PFSK-1 (cell line): Measurements from ENCODE around the gene PEAK1.

Experiments used
- FOXP2 ChIP-seq: optimal IDR thresholded peaks from 2 replicates; pipeline ENCODE3; 2011; ENCODE audit warnings: borderline replicate concordance, control low read depth, inconsistent platforms; ENCODE audit not compliant: insufficient read depth; ENCODE audit errors: extremely low read length, extremely low read depth
- POLR2AphosphoS5 ChIP-seq: IDR thresholded peaks from 2 replicates; pipeline ENCODE4 v1.6.1; 2012; ENCODE audit warnings: low read depth, mild to moderate bottlenecking, control low read depth, low read length, moderate library complexity
- SIN3A ChIP-seq: IDR thresholded peaks from 2 replicates; pipeline ENCODE4 v1.6.1; 2012; ENCODE audit warnings: mild to moderate bottlenecking, low read length, moderate library complexity, borderline replicate concordance; ENCODE audit not compliant: insufficient read depth
- TAF1 ChIP-seq: IDR thresholded peaks from 2 replicates; pipeline ENCODE4 v1.6.1; 2012; ENCODE audit warnings: low read length, control low read depth, borderline replicate concordance; ENCODE audit not compliant: insufficient read depth
- TF ChIP-seq, protein P1 (sequence below), 2 experiments: IDR thresholded peaks; 2 replicates each; pipeline versions ENCODE4 v1.6.1 to v1.8.0; 2011 to 2012; ENCODE audit warnings: low read depth in 2 of 2, low read length in 2 of 2, control low read depth in 1 of 2, inconsistent platforms in 1 of 2, mild to moderate bottlenecking in 1 of 2, moderate library complexity in 1 of 2; ENCODE audit not compliant: insufficient read depth in 1 of 2

The PEAK1 gene

GRCh38 chr15:77162872-77163633 lies 256.9 kb downstream of the PEAK1 start:
- TF ChIP-seq POLR2AphosphoS5 (no peak), TAF1 (no peak), FOXP2 (no peak), SIN3A (no peak)
- TF ChIP-seq, protein P1, sequence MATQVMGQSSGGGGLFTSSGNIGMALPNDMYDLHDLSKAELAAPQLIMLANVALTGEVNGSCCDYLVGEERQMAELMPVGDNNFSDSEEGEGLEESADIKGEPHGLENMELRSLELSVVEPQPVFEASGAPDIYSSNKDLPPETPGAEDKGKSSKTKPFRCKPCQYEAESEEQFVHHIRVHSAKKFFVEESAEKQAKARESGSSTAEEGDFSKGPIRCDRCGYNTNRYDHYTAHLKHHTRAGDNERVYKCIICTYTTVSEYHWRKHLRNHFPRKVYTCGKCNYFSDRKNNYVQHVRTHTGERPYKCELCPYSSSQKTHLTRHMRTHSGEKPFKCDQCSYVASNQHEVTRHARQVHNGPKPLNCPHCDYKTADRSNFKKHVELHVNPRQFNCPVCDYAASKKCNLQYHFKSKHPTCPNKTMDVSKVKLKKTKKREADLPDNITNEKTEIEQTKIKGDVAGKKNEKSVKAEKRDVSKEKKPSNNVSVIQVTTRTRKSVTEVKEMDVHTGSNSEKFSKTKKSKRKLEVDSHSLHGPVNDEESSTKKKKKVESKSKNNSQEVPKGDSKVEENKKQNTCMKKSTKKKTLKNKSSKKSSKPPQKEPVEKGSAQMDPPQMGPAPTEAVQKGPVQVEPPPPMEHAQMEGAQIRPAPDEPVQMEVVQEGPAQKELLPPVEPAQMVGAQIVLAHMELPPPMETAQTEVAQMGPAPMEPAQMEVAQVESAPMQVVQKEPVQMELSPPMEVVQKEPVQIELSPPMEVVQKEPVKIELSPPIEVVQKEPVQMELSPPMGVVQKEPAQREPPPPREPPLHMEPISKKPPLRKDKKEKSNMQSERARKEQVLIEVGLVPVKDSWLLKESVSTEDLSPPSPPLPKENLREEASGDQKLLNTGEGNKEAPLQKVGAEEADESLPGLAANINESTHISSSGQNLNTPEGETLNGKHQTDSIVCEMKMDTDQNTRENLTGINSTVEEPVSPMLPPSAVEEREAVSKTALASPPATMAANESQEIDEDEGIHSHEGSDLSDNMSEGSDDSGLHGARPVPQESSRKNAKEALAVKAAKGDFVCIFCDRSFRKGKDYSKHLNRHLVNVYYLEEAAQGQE (IDR thresholded peaks at IDR 0.05; ENCODE audit: insufficient read depth in 1 of 2, low read depth in 2 of 2, low read length in 2 of 2), result no peak

GRCh38 chr15:77160562-77161478 lies 259.1 kb downstream of the PEAK1 start:
- TF ChIP-seq, protein P1 (IDR thresholded peaks at IDR 0.05; ENCODE audit: insufficient read depth in 1 of 2, low read depth in 2 of 2, low read length in 2 of 2), result no peak
- no peak for TF ChIP-seq POLR2AphosphoS5
- no peak for TF ChIP-seq SIN3A
- no peak for TF ChIP-seq TAF1
- no peak for TF ChIP-seq FOXP2

DNA sequence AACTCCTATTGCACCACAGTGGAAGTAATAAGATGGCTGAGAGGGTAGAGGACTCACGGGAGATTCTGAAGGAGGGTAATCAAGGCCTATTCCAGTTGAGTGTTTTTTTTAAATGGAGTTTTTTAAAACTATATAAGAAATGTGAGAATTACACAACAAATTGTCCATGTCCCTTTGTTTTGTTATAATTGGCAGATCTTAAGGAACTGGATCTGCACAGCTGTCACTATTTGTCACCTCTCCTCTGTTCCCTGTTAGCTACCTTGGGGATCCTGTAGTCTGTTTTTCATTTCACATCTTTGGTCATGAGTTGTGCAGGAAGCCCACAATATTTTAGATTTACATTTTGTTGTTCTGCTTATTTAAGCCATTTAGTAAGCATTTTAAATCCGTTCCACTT lies 271.7 kb downstream of the PEAK1 start:
- TF ChIP-seq FOXP2, result no peak
- TF ChIP-seq, protein P1 (IDR thresholded peaks at IDR 0.05; ENCODE audit: insufficient read depth in 1 of 2, low read depth in 2 of 2, low read length in 2 of 2), result no peak
- no peak for TF ChIP-seq TAF1
- no peak for TF ChIP-seq POLR2AphosphoS5
- no peak for TF ChIP-seq SIN3A

DNA sequence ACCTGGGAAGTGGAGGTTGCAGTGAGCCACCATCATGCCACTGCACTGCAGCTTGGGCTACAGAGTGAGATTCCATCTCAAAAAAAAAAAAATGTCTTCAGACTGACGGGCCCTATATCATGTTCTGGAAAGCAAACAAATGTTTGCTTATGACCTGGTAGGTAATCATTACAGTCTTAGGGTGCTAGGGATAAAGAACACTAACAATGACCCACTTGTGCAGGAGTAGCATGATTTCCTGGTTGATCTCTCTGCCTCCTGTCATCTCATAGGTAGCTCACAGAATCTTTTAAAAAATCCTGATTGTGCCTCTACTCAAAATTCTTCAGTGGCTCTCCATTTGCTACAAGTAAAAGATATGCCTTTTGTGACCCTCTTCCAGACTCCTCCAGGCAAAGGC lies 274.5 kb downstream of the PEAK1 start:
- TF ChIP-seq FOXP2 (no peak), SIN3A (no peak), TAF1 (no peak), POLR2AphosphoS5 (no peak)
- TF ChIP-seq, protein P1 (IDR thresholded peaks at IDR 0.05; ENCODE audit: insufficient read depth in 1 of 2, low read depth in 2 of 2, low read length in 2 of 2), result no peak
